T-cell (primary cell): ENCODE results near the gene IFI44L. TPM values are rescaled to one million over a fixed set of nuclear protein-coding genes. Genes with fewer than 3 reads are reported as not detected.

ENCODE experiments used
- ATAC-seq, 4 experiments: fragments of 200-7000 bp in 3 of 4; fragments of 150-1000 bp in 1 of 4; cut with Tn5 transposase; replicated peaks in 1 of 4; 1 replicate in 3 of 4; 2 replicates in 1 of 4; pipeline ENCODE4 v1.10.0; 2021; ENCODE audit warnings: moderate library complexity in 3 of 4, mild to moderate bottlenecking in 2 of 4, moderate number of reproducible peaks in 1 of 4
- CTCF ChIA-PET, 2 donors: fragments of 300-600 bp; sonication (Branson Sonifier 250); formaldehyde crosslinking; loops; one replicate each; lab custom pipeline; 2022; ENCODE audit warnings: antibody characterized with exemption in 2 of 2; lab: Charles Lee
- POLR2A ChIA-PET, 2 donors: fragments of 300-600 bp; sonication (Branson Sonifier 250); formaldehyde crosslinking; loops; one replicate each; lab custom pipeline; 2022; ENCODE audit warnings: antibody characterized with exemption in 2 of 2; lab: Charles Lee
- DNase-seq, 35 experiments: peaks; one replicate each; pipeline versions ENCODE4 v3.0.0 to v3.0.0-alpha.2; 2013 to 2023
- H3K27ac ChIP-seq: one replicate; pipeline ENCODE4 v1.5.1; 2013; ENCODE audit warnings: low read length
- H3K27me3 ChIP-seq, 2 experiments: replicated peaks in 1 of 2; 1 replicate in 1 of 2; 2 replicates in 1 of 2; pipeline versions ENCODE4 v1.6.1 to v1.7.0; 2013; ENCODE audit warnings: low read length in 1 of 2, mixed read lengths in 1 of 2; ENCODE audit not compliant: control insufficient read depth in 2 of 2, insufficient read depth in 2 of 2; ENCODE audit errors: extremely low read depth in 1 of 2
- H3K36me3 ChIP-seq, 2 donors: 1 replicate in 1 of 2; 2 replicates in 1 of 2; pipeline versions ENCODE4 v1.6.1 to v1.7.0; 2013; ENCODE audit warnings: low read length in 1 of 2; ENCODE audit not compliant: control insufficient read depth in 2 of 2, insufficient read depth in 1 of 2; ENCODE audit errors: extremely low read depth in 1 of 2
- H3K4me1 ChIP-seq, 2 experiments: 1 replicate in 1 of 2; 2 replicates in 1 of 2; pipeline versions ENCODE4 v1.6.1 to v1.7.0; 2013; ENCODE audit warnings: low read length in 2 of 2, mixed read lengths in 1 of 2; ENCODE audit not compliant: insufficient read depth in 2 of 2, control insufficient read depth in 1 of 2; ENCODE audit errors: extremely low read depth in 1 of 2
- H3K4me3 ChIP-seq, 2 donors: 1 replicate in 1 of 2; 2 replicates in 1 of 2; pipeline versions ENCODE4 v1.5.1 to v1.7.0; 2013; ENCODE audit warnings: mild to moderate bottlenecking in 2 of 2, low read length in 1 of 2, moderate library complexity in 1 of 2; ENCODE audit not compliant: control insufficient read depth in 1 of 2; ENCODE audit errors: extremely low read depth in 1 of 2
- H3K9me3 ChIP-seq: 2 replicates; pipeline ENCODE4 v1.7.0; 2013
- H3K27ac Mint-ChIP-seq, 2 donors: one replicate each; pipeline ENCODE4 v1.8.0; 2020 to 2021; ENCODE audit warnings: mild to moderate bottlenecking in 2 of 2, mixed read lengths in 2 of 2
- H3K27me3 Mint-ChIP-seq, 2 donors: one replicate each; pipeline ENCODE4 v1.8.0; 2021 to 2022; ENCODE audit warnings: mixed read lengths in 2 of 2
- H3K36me3 Mint-ChIP-seq: one replicate; pipeline ENCODE4 v1.8.0; 2021; ENCODE audit warnings: mixed read lengths
- H3K4me1 Mint-ChIP-seq, 3 donors: one replicate each; pipeline ENCODE4 v1.8.0; 2020 to 2022; ENCODE audit warnings: mixed read lengths in 3 of 3, mild to moderate bottlenecking in 1 of 3
- H3K4me3 Mint-ChIP-seq, 3 donors: one replicate each; pipeline ENCODE4 v1.8.0; 2020 to 2022; ENCODE audit warnings: mild to moderate bottlenecking in 3 of 3, mixed read lengths in 3 of 3, moderate library complexity in 3 of 3
- H3K9me3 Mint-ChIP-seq, 3 donors: one replicate each; pipeline ENCODE4 v1.8.0; 2020 to 2022; ENCODE audit warnings: mixed read lengths in 3 of 3
- WGBS: methylation state at CpG from one replicate; pipeline ENCODE4 v1.1.5; 2013; ENCODE audit warnings: missing lambda C conversion rate; ENCODE audit not compliant: insufficient coverage; 5-methylcytosine and 5-hydroxymethylcytosine counted together
- total RNA-seq, 35 experiments: library from RNA in 6 of 35; stranded (reverse) in 6 of 35; fragments of 120-200 nt in 1 of 35; gene quantifications; one replicate each; pipeline versions ENCODE4 v1.2.1 to v1.2.4 and lab custom pipeline; 2013 to 2026

The IFI44L gene
- total RNA-seq, 5 donors from 2014 or later (not counting 1 experiment from before 2014, with no cell fraction given), result 4.5 to 30.4 (median 6.6) TPM

GRCh38 chr1:78645723-78646122 lies 25.5 kb downstream of the IFI44L start:
- Histone ChIP-seq H3K4me1 (peaks cover 12 to 37% of the 10 kb centered on the region in 2 experiments), H3K36me3 (no peaks in the 10 kb centered on the region), H3K4me3 (no peak overlapping the region), H3K9me3 (peaks cover 2% of the 10 kb centered on the region), H3K27me3 (no peaks in the 10 kb centered on the region), H3K27ac (no peak overlapping the region)
- no CpG with 5 or more reads among the region's 1 CpG for WGBS
- peak; percentile 65 to 88 (median 71) for ATAC-seq
- ChIA-PET POLR2A (interaction anchor here (0.5 to 0.6 kb wide), 2 partner anchors 1022 to 1155 kb away, joined by 3 to 5 read pairs; no protein-coding TSS in a partner anchor), CTCF (interaction anchor here (0.6 to 0.9 kb wide), 6 partner anchors 9 to 944 kb away, joined by 3 to 8 read pairs (median 4); no protein-coding TSS in a partner anchor)
- peak overlapping the region; percentile 56 to 83 for H3K27ac Mint-ChIP-seq
- peak in 15 of 35 experiments; percentile 2 to 51 (median 14) for DNase-seq
- no peaks in the 10 kb centered on the region for H3K27me3 Mint-ChIP-seq
- H3K4me1 Mint-ChIP-seq, result peaks cover 50 to 61% (median 60%) of the 10 kb centered on the region in 3 donors
- H3K4me3 Mint-ChIP-seq, result peak overlapping the region in 1 of 3 donors; percentile 52
- H3K9me3 Mint-ChIP-seq, result peaks cover 9 to 22% (median 14%) of the 10 kb centered on the region in 3 donors
- peaks cover 53% of the 10 kb centered on the region for H3K36me3 Mint-ChIP-seq

GRCh38 chr1:78647238-78647637 lies 27.0 kb downstream of the IFI44L start:
- Histone ChIP-seq H3K4me1 (peaks cover 19 to 39% of the 10 kb centered on the region in 2 experiments), H3K27ac (no peak overlapping the region), H3K27me3 (no peaks in the 10 kb centered on the region), H3K4me3 (no peak overlapping the region), H3K36me3 (no peaks in the 10 kb centered on the region), H3K9me3 (peaks cover 2% of the 10 kb centered on the region)
- peak overlapping the region in 1 of 3 donors; percentile 22 for H3K4me3 Mint-ChIP-seq
- H3K9me3 Mint-ChIP-seq, result peaks cover 9 to 22% (median 14%) of the 10 kb centered on the region in 3 donors
- DNase-seq (no peak), ATAC-seq (no peak)
- CTCF ChIA-PET, result interaction anchor here in 1 of 2 donors (0.6 kb wide), 1 partner anchor 542 kb away, joined by 4 read pairs; no protein-coding TSS in a partner anchor
- no CpG with 5 or more reads among the region's 1 CpG for WGBS
- H3K36me3 Mint-ChIP-seq, result peaks cover 39% of the 10 kb centered on the region
- peak overlapping the region; percentile 73 to 83 for H3K27ac Mint-ChIP-seq
- no peaks in the 10 kb centered on the region for H3K27me3 Mint-ChIP-seq
- POLR2A ChIA-PET, result interaction anchor here in 1 of 2 donors (1.5 kb wide), 1 partner anchor 27 kb away, joined by 3 read pairs; the partner anchor contains the start of gene IFI44L
- H3K4me1 Mint-ChIP-seq, result peaks cover 61 to 76% (median 70%) of the 10 kb centered on the region in 3 donors

- ChIA-PET CTCF (interaction anchor here (0.9 to 1.6 kb wide), 11 partner anchors 10 to 518 kb away, joined by 3 to 16 read pairs (median 5); partner anchors contain the start of gene IFI44L (in 2 of the 2)), POLR2A (interaction anchor here (0.6 to 1.2 kb wide), 7 partner anchors 21 to 1629 kb away, joined by 3 to 6 read pairs (median 3); partner anchors contain the start of genes IFI44L (in 2 of the 2) and DNAJB4 (in 1 of the 2))
- peak within 1 kb of the TSS; percentile 66 for H3K27ac ChIP-seq
- Mint-ChIP-seq H3K4me3 (peak within 1 kb of the TSS; percentile 89 to 93 (median 92)), H3K4me1 (peaks cover 67 to 89% (median 77%) of the 10 kb centered on the region in 3 donors), H3K9me3 (peaks cover 2 to 11% (median 11%) of the 10 kb centered on the region in 3 donors), H3K36me3 (peaks cover 31% of the 10 kb centered on the region), H3K27ac (peak within 1 kb of the TSS; percentile 94 to 96), H3K27me3 (no peaks in the 10 kb centered on the region)
- H3K27me3 ChIP-seq, result no peaks in the 10 kb centered on the region
- no peaks in the 10 kb centered on the region for H3K36me3 ChIP-seq
- H3K4me1 ChIP-seq, result peaks cover 20 to 37% of the 10 kb centered on the region in 2 experiments
- peaks cover 2% of the 10 kb centered on the region for H3K9me3 ChIP-seq
- peak within 1 kb of the TSS; percentile 50 to 51 for H3K4me3 ChIP-seq
- ATAC-seq (peak; percentile 70 to 89 (median 76)), DNase-seq (peak in 34 of 35 experiments; percentile 55 to 91 (median 72))
Measured at GRCh38 chr1:78649628-78650027, 29.4 kb downstream of the IFI44L start, which contains the start of gene IFI44. Gene IFI44, plus strand, starts transcription at chr1:78649831. Its CDS starts 365 bp downstream, at chr1:78650196.

- H3K9me3 Mint-ChIP-seq, result peaks cover 2 to 11% (median 11%) of the 10 kb centered on the region in 3 donors
- peak overlapping the region; percentile 89 to 93 (median 92) for H3K4me3 Mint-ChIP-seq
- no peaks in the 10 kb centered on the region for H3K27me3 Mint-ChIP-seq
- peaks cover 0 to 3% of the 10 kb centered on the region in 2 donors for H3K36me3 ChIP-seq
- H3K27me3 ChIP-seq, result no peaks in the 10 kb centered on the region
- CTCF ChIA-PET, result interaction anchor here (0.9 to 1.6 kb wide), 9 partner anchors 24 to 519 kb away, joined by 3 to 16 read pairs (median 5); partner anchors contain the start of gene IFI44L (in 2 of the 2)
- peak overlapping the region; percentile 50 to 51 for H3K4me3 ChIP-seq
- WGBS, result no CpG with 5 or more reads among the region's 6 CpGs
- H3K4me1 Mint-ChIP-seq, result peaks cover 66 to 83% (median 76%) of the 10 kb centered on the region in 3 donors
- peaks cover 2% of the 10 kb centered on the region for H3K9me3 ChIP-seq
- H3K36me3 Mint-ChIP-seq, result peaks cover 30% of the 10 kb centered on the region
- DNase-seq (peak in 1 of 35 experiments; percentile 20), ATAC-seq (peak in 1 of 4 experiments; percentile 10)
- POLR2A ChIA-PET, result interaction anchor here (0.6 to 1.2 kb wide), 5 partner anchors 30 to 1630 kb away, joined by 3 to 6 read pairs (median 3); partner anchors contain the start of genes IFI44L (in 2 of the 2) and DNAJB4 (in 1 of the 2)
- peak overlapping the region; percentile 66 for H3K27ac ChIP-seq
- peaks cover 16 to 34% of the 10 kb centered on the region in 2 experiments for H3K4me1 ChIP-seq
- H3K27ac Mint-ChIP-seq, result peak overlapping the region; percentile 94 to 96
Measured at GRCh38 chr1:78650114-78650660, 29.9 kb downstream of the IFI44L start.

- Mint-ChIP-seq H3K4me1 (peaks cover 63 to 80% (median 76%) of the 10 kb centered on the region in 3 donors), H3K36me3 (peaks cover 40% of the 10 kb centered on the region), H3K4me3 (peak overlapping the region; percentile 89 to 93 (median 92)), H3K27me3 (no peaks in the 10 kb centered on the region), H3K27ac (peak overlapping the region; percentile 94 to 96), H3K9me3 (peaks cover 2 to 11% (median 11%) of the 10 kb centered on the region in 3 donors)
- peaks cover 14 to 23% of the 10 kb centered on the region in 2 experiments for H3K4me1 ChIP-seq
- peak overlapping the region; percentile 33 to 50 for H3K4me3 ChIP-seq
- H3K27ac ChIP-seq, result peak overlapping the region; percentile 66
- peaks cover 2% of the 10 kb centered on the region for H3K9me3 ChIP-seq
- ChIA-PET POLR2A (interaction anchor here (1.0 to 1.5 kb wide), 2 partner anchors 14 to 31 kb away, joined by 5 to 6 read pairs; partner anchors contain the start of gene IFI44L (in 1 of the 2)), CTCF (interaction anchor here (0.6 to 1.3 kb wide), 4 partner anchors 31 to 647 kb away, joined by 3 to 7 read pairs (median 4); partner anchors contain the start of gene IFI44L (in 1 of the 2))
- DNase-seq, result peak in 13 of 35 experiments; percentile 4 to 54 (median 15)
- 7% methylated on average over 4 of the region's 12 CpGs for WGBS
- no peaks in the 10 kb centered on the region for H3K27me3 ChIP-seq
- ATAC-seq, result peak; percentile 59 to 78 (median 72)
- H3K36me3 ChIP-seq, result peaks cover 0 to 10% of the 10 kb centered on the region in 2 donors
Measured at GRCh38 chr1:78651241-78651640, 31.0 kb downstream of the IFI44L start.
